H1 (cell line): ENCODE measurements around the gene COX7A2. TPM values are rescaled to one million over a fixed set of nuclear protein-coding genes. Genes with fewer than 3 reads are reported as not detected.

Experiments used
- BCL11A ChIP-seq, 2 experiments: IDR thresholded peaks; one replicate each; pipeline ENCODE4 v1.6.1; 2011; ENCODE audit warnings: low read depth in 2 of 2, low read length in 2 of 2, mild to moderate bottlenecking in 2 of 2
- BRCA1 ChIP-seq: IDR thresholded peaks from 2 replicates; pipeline ENCODE4 v1.6.1; 2012; ENCODE audit warnings: low read depth, low read length, improper control_type of control experiment
- EP300 ChIP-seq, 2 experiments: IDR thresholded peaks; 1 replicate in 1 of 2; 2 replicates in 1 of 2; pipeline ENCODE4 v1.6.1; 2011 to 2012; ENCODE audit warnings: low read depth in 2 of 2, low read length in 2 of 2, mild to moderate bottlenecking in 2 of 2, borderline replicate concordance in 1 of 2, inconsistent platforms in 1 of 2, moderate library complexity in 1 of 2
- GTF2F1 ChIP-seq: IDR thresholded peaks from 2 replicates; pipeline ENCODE4 v1.6.1; 2012; ENCODE audit warnings: low read depth, low read length, improper control_type of control experiment, borderline replicate concordance
- KDM1A ChIP-seq: fragments of 200-600, 300-600 bp; sonication (generic); IDR thresholded peaks from 2 replicates; pipeline ENCODE4 v1.7.1; 2016; ENCODE audit warnings: mild to moderate bottlenecking, low read length, borderline replicate concordance
- KDM4A ChIP-seq: IDR thresholded peaks from one replicate; pipeline ENCODE4 v1.7.1; 2012; ENCODE audit warnings: low read depth, mild to moderate bottlenecking, moderate library complexity, low read length, inconsistent platforms; ENCODE audit not compliant: severe bottlenecking
- SIX5 ChIP-seq: IDR thresholded peaks from 2 replicates; pipeline ENCODE4 v1.6.1; 2011; ENCODE audit warnings: mild to moderate bottlenecking, low read depth, low read length
- SP2 ChIP-seq: IDR thresholded peaks from 2 replicates; pipeline ENCODE4 v1.6.1; 2012; ENCODE audit warnings: mild to moderate bottlenecking, low read length, inconsistent platforms
- polyA plus RNA-seq, 7 experiments: library from polyadenylated mRNA; depleted of rRNA in 3 of 7; stranded (reverse) in 5 of 7; unstranded in 2 of 7; fragments of >200 nt in 5 of 7; fragments of 200-250 nt in 2 of 7; gene quantifications; 1 replicate in 5 of 7; 2 replicates in 1 of 7; 4 replicates in 1 of 7; pipeline versions ENCODE4 v1.2.1 to v1.2.3, GENCODE V29; 2011 to 2013; ENCODE audit warnings: missing spikeins in 2 of 7, mixed read lengths in 2 of 7
- total RNA-seq: library from RNA; stranded (reverse); fragmentation: NEBNext Ultra II Directional; extraction: Animal tissue kit (Norgen Biotek cat#: 25700); gene quantifications from 2 replicates; pipeline ENCODE4 v1.2.1, GENCODE V29; 2021
- TF ChIP-seq, protein P1 (sequence below): IDR thresholded peaks from 2 replicates; pipeline ENCODE4 v1.6.1; 2012; ENCODE audit warnings: inconsistent platforms

The COX7A2 gene
- total and polyA plus RNA-seq, 2 of the 8 experiments (the other 6 are each of a cell fraction or from before 2014, with no cell fraction given), result 262 to 468 TPM

GRCh38 chr6:75236630-75237029, 7.0 kb downstream of the COX7A2 start (continued):
- TF ChIP-seq BRCA1 (no peak), SP2 (no peak), EP300 (IDR thresholded peaks at IDR 0.05; ENCODE audit: borderline replicate concordance in 1 of 2, low read depth in 2 of 2, low read length in 2 of 2) (no peak), KDM1A (no peak), BCL11A (IDR thresholded peaks at IDR 0.05; ENCODE audit: low read depth in 2 of 2, low read length in 2 of 2) (no peak), KDM4A (no peak), GTF2F1 (no peak), SIX5 (no peak)
- TF ChIP-seq, protein P1, sequence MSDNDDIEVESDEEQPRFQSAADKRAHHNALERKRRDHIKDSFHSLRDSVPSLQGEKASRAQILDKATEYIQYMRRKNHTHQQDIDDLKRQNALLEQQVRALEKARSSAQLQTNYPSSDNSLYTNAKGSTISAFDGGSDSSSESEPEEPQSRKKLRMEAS, result no peak
- TF ChIP-seq, all 59 proteins: peak for 0
